GM12891 (cell line): ENCODE measurements around the gene PLEKHM2.
A peak's percentile ranks its signal among the peaks of the same experiment; 100 is the strongest.

Experiments used
- POLR2A ChIP-seq: IDR thresholded peaks from 2 replicates; pipeline ENCODE4 v1.6.1; 2011; ENCODE audit warnings: low read depth, low read length, control low read depth
- SPI1 ChIP-seq: IDR thresholded peaks from 2 replicates; pipeline ENCODE4 v1.6.1; 2011; ENCODE audit warnings: low read depth, low read length, control low read depth
- TAF1 ChIP-seq: IDR thresholded peaks from 2 replicates; pipeline ENCODE4 v1.6.1; 2011; ENCODE audit warnings: low read depth, low read length, control low read depth

DNA sequence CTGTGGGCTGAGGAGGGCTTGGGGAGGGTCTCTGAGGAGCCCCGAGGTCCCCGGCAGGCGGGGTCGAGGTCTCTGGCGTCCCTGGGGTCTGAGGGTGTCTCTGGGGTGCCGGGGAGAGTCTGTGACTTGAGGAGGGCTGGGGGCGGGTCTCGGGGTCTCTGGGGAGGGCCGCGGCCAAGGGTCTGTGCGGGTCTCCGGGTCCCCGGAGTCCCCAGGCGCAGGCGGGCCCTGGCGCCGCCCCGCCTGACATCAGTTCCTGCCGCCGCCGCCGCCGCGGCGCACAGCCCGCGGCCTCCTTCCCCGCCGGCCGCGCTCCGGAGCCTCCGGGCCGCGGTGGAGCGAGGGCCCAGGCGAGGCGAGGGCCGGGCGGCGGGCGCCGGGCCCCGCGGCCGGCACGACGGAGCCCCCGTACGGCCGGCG is at the start of gene PLEKHM2:
- TF ChIP-seq POLR2A (peak; percentile 52; the same call in 1 of the 2 replicates), TAF1 (no peak), SPI1 (no peak)
